ENCODE data around the gene TUT1. TPM values are rescaled to one million over a fixed set of nuclear protein-coding genes. Genes with fewer than 3 reads are reported as not detected.

Gene TUT1
- total and polyA plus RNA-seq, 2 experiments from 2014 or later, result 12.8 to 22.2 TPM

- peak overlapping the region; percentile 98 for H2AFZ ChIP-seq
- peaks cover 20% of the 10 kb centered on the region; the same call in 1 of the 2 replicates for H3K4me1 ChIP-seq (ENCODE audit: insufficient read depth)
- Mint-ChIP-seq H3K36me3 (ENCODE audit: low read depth) (peaks cover 42% of the 10 kb centered on the region), H3K9me3 (no peaks in the 10 kb centered on the region; the same call in 2 of the 3 replicates), H3K4me3 (peak overlapping the region; percentile 91), H3K4me1 (peaks cover 59% of the 10 kb centered on the region), H3K27me3 (ENCODE audit: insufficient read depth, low read depth, poor library complexity) (peaks cover 32% of the 10 kb centered on the region), H3K27ac (peak overlapping the region; percentile 97)
- peaks cover 23% of the 10 kb centered on the region for H3K79me2 ChIP-seq (replicated peaks; ENCODE audit: insufficient read depth)
- H3K27ac ChIP-seq (ENCODE audit: low read depth), result peak overlapping the region; percentile 95
- TF ChIP-seq STAT1 (IDR thresholded peaks at IDR 0.05; ENCODE audit: unreplicated experiment), result no peak
- TF ChIP-seq ZNF331 (CRISPR knock-in tag; IDR thresholded peaks at IDR 0.05; ENCODE audit: low read depth), result no peak
- no peak for TF ChIP-seq REST (IDR thresholded peaks at IDR 0.05; ENCODE audit: unreplicated experiment)
- TF ChIP-seq POLR2AphosphoS5 (IDR thresholded peaks at IDR 0.05; ENCODE audit: low read depth), result peak; percentile 29; the same call in 1 of the 2 replicates
- TF ChIP-seq CREB1 (CRISPR knock-in tag; IDR thresholded peaks at IDR 0.05; ENCODE audit: low read depth), result no peak
- TF ChIP-seq JUNB (IDR thresholded peaks at IDR 0.05; ENCODE audit: unreplicated experiment), result no peak
- no peak for TF ChIP-seq ETS1 (IDR thresholded peaks at IDR 0.05)
- no peak for TF ChIP-seq EZH2phosphoT487 (IDR thresholded peaks at IDR 0.05; ENCODE audit: unreplicated experiment)
- TF ChIP-seq EZH2 (IDR thresholded peaks at IDR 0.05; ENCODE audit: low read depth, unreplicated experiment), result peak; percentile 41
- TF ChIP-seq NANOG (IDR thresholded peaks at IDR 0.05; ENCODE audit: borderline replicate concordance), result no peak
- TF ChIP-seq CTCF (conservative IDR thresholded peaks at IDR 0.05; ENCODE audit: low read depth in 2 of 2), result peak in 1 of 2 experiments; percentile 15; a peak in 1 of 4 replicates
- no peak for TF ChIP-seq ZNF462 (CRISPR knock-in tag; IDR thresholded peaks at IDR 0.05)
- TF ChIP-seq ZNF114 (CRISPR knock-in tag; IDR thresholded peaks at IDR 0.05), result no peak
- H3K27me3 ChIP-seq (ENCODE audit: insufficient read depth), result peaks cover 43% of the 10 kb centered on the region
- peaks cover 10% of the 10 kb centered on the region for H4K20me1 ChIP-seq (replicated peaks; ENCODE audit: insufficient read depth)
- peak overlapping the region; percentile 96 for H3K4me3 ChIP-seq
- H3K9me2 ChIP-seq (ENCODE audit: insufficient read depth), result no peaks in the 10 kb centered on the region
- peaks cover 7% of the 10 kb centered on the region; the same call in 1 of the 2 replicates for H3K36me3 ChIP-seq (ENCODE audit: insufficient read depth)
- H3K4me2 ChIP-seq, result peak overlapping the region; percentile 99
- peaks cover 28% of the 10 kb centered on the region for H3F3A ChIP-seq (replicated peaks; ENCODE audit: low read depth)
- peak; percentile 14 for ATAC-seq
- DNase-seq (ENCODE audit: low spot score), result peak; percentile 73
Measured at GRCh38 chr11:62602141-62603071, 11.1 kb upstream of the TUT1 start.

All from GM23338 (cell line).